ENCODE data around the gene SHC2.

The SHC2 gene

GRCh38 chr19:460877-461720, at the start of gene SHC2:
Gene SHC2, minus strand, starts transcription at chr19:461033. Its CDS starts 37 bp downstream, at chr19:460996.
- no peak for DNase-seq (ENCODE audit: low spot score)

- DNase-seq (ENCODE audit: low spot score) = no peak
These were observed 47.6 kb upstream of the SHC2 start for GRCh38 chr19:508204-509150.

GRCh38 chr19:507286-508203, 46.7 kb upstream of the SHC2 start, which contains the start of gene TPGS1:
Gene TPGS1, plus strand, starts transcription at chr19:507497. Its CDS starts 10 bp downstream, at chr19:507507.
- peak; percentile 95 for DNase-seq (ENCODE audit: low spot score)

- DNase-seq (ENCODE audit: low spot score) = peak; percentile 96
These were observed 45.8 kb upstream of the SHC2 start for GRCh38 chr19:506404-507285.

GRCh38 chr19:504616-505015, 43.8 kb upstream of the SHC2 start:
- DNase-seq (ENCODE audit: low spot score) = no peak

- DNase-seq (ENCODE audit: low spot score) = peak; percentile 45
These were observed 40.8 kb upstream of the SHC2 start for GRCh38 chr19:501646-502045.

GRCh38 chr19:498977-499623, 38.3 kb upstream of the SHC2 start:
- no peak for DNase-seq (ENCODE audit: low spot score)

- DNase-seq (ENCODE audit: low spot score) = peak; percentile 51
These were observed 37.7 kb upstream of the SHC2 start for GRCh38 chr19:498511-498891.

GRCh38 chr19:497869-498510, 37.2 kb upstream of the SHC2 start:
- DNase-seq (ENCODE audit: low spot score) = no peak

- DNase-seq (ENCODE audit: low spot score) = peak; percentile 60
These were observed 36.6 kb upstream of the SHC2 start for GRCh38 chr19:497491-497868.

- no peak for DNase-seq (ENCODE audit: low spot score)
These were observed 36.2 kb upstream of the SHC2 start for GRCh38 chr19:496986-497385.

GRCh38 chr19:496112-496665, 35.4 kb upstream of the SHC2 start, which contains the start of gene MADCAM1:
Gene MADCAM1, plus strand, starts transcription at chr19:496486. Its CDS starts 14 bp downstream, at chr19:496500.
- peak; percentile 49 for DNase-seq (ENCODE audit: low spot score)

- DNase-seq (ENCODE audit: low spot score) = peak; percentile 79
These were observed 34.7 kb upstream of the SHC2 start for GRCh38 chr19:495402-496111.

- DNase-seq (ENCODE audit: low spot score) = no peak
These were observed 34.2 kb upstream of the SHC2 start for GRCh38 chr19:495081-495401.

- no peak for DNase-seq (ENCODE audit: low spot score)
These were observed 33.6 kb upstream of the SHC2 start for GRCh38 chr19:494171-495080.

GRCh38 chr19:493391-494170, 32.7 kb upstream of the SHC2 start:
- DNase-seq (ENCODE audit: low spot score) = no peak

- DNase-seq (ENCODE audit: low spot score) = no peak
These were observed 31.3 kb upstream of the SHC2 start for GRCh38 chr19:492091-492531.
